Smooth muscle cell (in vitro differentiated cells): ENCODE measurements around the gene MAP1B. TPM values are rescaled to one million over a fixed set of nuclear protein-coding genes. Genes with fewer than 3 reads are reported as not detected.

Experiments used
- DNase-seq: peaks from one replicate; lab custom pipeline; 2025; ENCODE audit not compliant: unreplicated experiment; lab: John Stamatoyannopoulos, UW
- H2AFZ ChIP-seq: fragments of 200-600 bp; sonication (generic); 2 replicates; pipeline ENCODE4 v1.6.0; 2016; ENCODE audit warnings: antibody characterized with exemption, low read depth, mild to moderate bottlenecking
- H3F3A ChIP-seq: fragments of 200-600 bp; sonication (generic); 2 replicates; pipeline ENCODE4 v1.6.0; 2017; ENCODE audit warnings: antibody characterized with exemption, low read depth
- H3K27ac ChIP-seq: fragments of 200-600 bp; sonication (generic); 2 replicates; pipeline ENCODE4 v1.5.1; 2016; ENCODE audit warnings: low read depth, mild to moderate bottlenecking
- H3K27me3 ChIP-seq: fragments of 200-600 bp; sonication (generic); 2 replicates; pipeline ENCODE4 v1.6.1; 2016; ENCODE audit warnings: low read depth, mild to moderate bottlenecking
- H3K36me3 ChIP-seq: fragments of 200-600 bp; sonication (generic); 2 replicates; pipeline ENCODE4 v1.5.1; 2016; ENCODE audit warnings: low read depth
- H3K4me1 ChIP-seq: fragments of 200-600 bp; sonication (generic); 2 replicates; pipeline ENCODE4 v1.5.1; 2016; ENCODE audit warnings: low read depth
- H3K4me2 ChIP-seq: fragments of 200-600 bp; sonication (generic); 2 replicates; pipeline ENCODE4 v1.6.0; 2016; ENCODE audit warnings: mild to moderate bottlenecking
- H3K4me3 ChIP-seq: fragments of 200-600 bp; sonication (generic); 2 replicates; pipeline ENCODE4 v1.5.1; 2016; ENCODE audit warnings: mild to moderate bottlenecking
- H3K79me2 ChIP-seq: fragments of 200-600 bp; sonication (generic); 2 replicates; pipeline ENCODE4 v1.6.0; 2016; ENCODE audit warnings: low read depth, mild to moderate bottlenecking
- H3K9ac ChIP-seq: fragments of 200-600 bp; sonication (generic); 2 replicates; pipeline ENCODE4 v1.6.0; 2016; ENCODE audit warnings: low read depth
- H3K9me3 ChIP-seq: fragments of 200-600 bp; sonication (generic); replicated peaks from 2 replicates; pipeline ENCODE4 v1.5.1; 2016; ENCODE audit warnings: low read depth
- H4K20me1 ChIP-seq: fragments of 200-600 bp; sonication (generic); 2 replicates; pipeline ENCODE4 v1.6.0; 2016; ENCODE audit warnings: low read depth
- CTCF ChIP-seq: fragments of 200-600 bp; sonication (generic); IDR thresholded peaks from 2 replicates; pipeline ENCODE4 v1.5.1; 2017; ENCODE audit warnings: borderline replicate concordance, mild to moderate bottlenecking, antibody characterized with exemption; ENCODE audit not compliant: insufficient read depth, poor library complexity, severe bottlenecking
- WGBS: methylation state at CpG from one replicate; pipeline ENCODE4 v1.1.7; 2016; ENCODE audit warnings: low lambda C conversion rate; 5-methylcytosine and 5-hydroxymethylcytosine counted together
- polyA plus RNA-seq: library from polyadenylated mRNA; unstranded; fragments of >200 nt; fragmentation: Nextera tagmentation; extraction: Ambion mirVana; gene quantifications from 2 replicates; pipeline ENCODE4 v1.2.1, GENCODE V29; 2016
- total RNA-seq: library from RNA; depleted of rRNA; stranded (reverse); fragments of >200 nt; gene quantifications from 2 replicates; pipeline ENCODE4 v1.2.3, GENCODE V29; 2014

The MAP1B gene
- total and polyA plus RNA-seq, 2 experiments from 2014 or later, result 111 to 143 TPM

GRCh38 chr5:72092074-72092473 is 15.2 kb upstream of the MAP1B start:
- 93% methylated on average over 1 of the region's 1 CpG for WGBS
- H3K27ac ChIP-seq, result no peak overlapping the region

GRCh38 chr5:72093217-72093616 is 14.1 kb upstream of the MAP1B start:
- Histone ChIP-seq H3K27me3 (no peaks in the 10 kb centered on the region), H3K4me3 (no peak overlapping the region), H2AFZ (no peak overlapping the region), H3F3A (no peaks in the 10 kb centered on the region), H3K9ac (no peak overlapping the region), H3K9me3 (no peaks in the 10 kb centered on the region), H3K4me2 (no peak overlapping the region), H4K20me1 (no peaks in the 10 kb centered on the region), H3K79me2 (no peaks in the 10 kb centered on the region), H3K36me3 (no peaks in the 10 kb centered on the region), H3K4me1 (no peaks in the 10 kb centered on the region), H3K27ac (no peak overlapping the region)
- no peak for DNase-seq
- TF ChIP-seq CTCF, result no peak

More at GRCh38 chr5:72092074-72092473, 15.2 kb upstream of the MAP1B start:
- no peaks in the 10 kb centered on the region for H3F3A ChIP-seq
- TF ChIP-seq CTCF, result no peak
- H4K20me1 ChIP-seq, result no peaks in the 10 kb centered on the region
- H3K9ac ChIP-seq, result no peak overlapping the region
- H3K79me2 ChIP-seq, result no peaks in the 10 kb centered on the region
- DNase-seq, result no peak
- H2AFZ ChIP-seq, result no peak overlapping the region
- H3K27me3 ChIP-seq, result no peaks in the 10 kb centered on the region
- no peaks in the 10 kb centered on the region for H3K36me3 ChIP-seq
- H3K4me1 ChIP-seq, result no peaks in the 10 kb centered on the region
- no peak overlapping the region for H3K4me3 ChIP-seq
- no peaks in the 10 kb centered on the region for H3K9me3 ChIP-seq
- H3K4me2 ChIP-seq, result no peak overlapping the region

GRCh38 chr5:72093824-72094223 is 13.5 kb upstream of the MAP1B start:
- TF ChIP-seq CTCF, result no peak
- Histone ChIP-seq H3K79me2 (no peaks in the 10 kb centered on the region), H3K36me3 (no peaks in the 10 kb centered on the region), H3F3A (no peaks in the 10 kb centered on the region), H4K20me1 (no peaks in the 10 kb centered on the region), H3K27me3 (no peaks in the 10 kb centered on the region), H3K9me3 (no peaks in the 10 kb centered on the region), H3K9ac (no peak overlapping the region), H3K4me2 (no peak overlapping the region), H3K27ac (no peak overlapping the region), H3K4me1 (no peaks in the 10 kb centered on the region), H2AFZ (no peak overlapping the region), H3K4me3 (no peak overlapping the region)
- 81% methylated on average over 3 of the region's 3 CpGs for WGBS
- DNase-seq, result no peak

GRCh38 chr5:72096602-72097188 is 10.6 kb upstream of the MAP1B start:
- H3K4me3 ChIP-seq, result no peak overlapping the region
- no peaks in the 10 kb centered on the region for H3F3A ChIP-seq
- no peak overlapping the region for H2AFZ ChIP-seq
- no peak overlapping the region for H3K27ac ChIP-seq
- 77% methylated on average over 6 of the region's 6 CpGs for WGBS
- H4K20me1 ChIP-seq, result no peaks in the 10 kb centered on the region
- no peaks in the 10 kb centered on the region for H3K27me3 ChIP-seq
- H3K4me1 ChIP-seq, result no peaks in the 10 kb centered on the region
- no peak overlapping the region for H3K4me2 ChIP-seq
- H3K36me3 ChIP-seq, result no peaks in the 10 kb centered on the region
- no peak for DNase-seq
- H3K9ac ChIP-seq, result no peak overlapping the region
- no peaks in the 10 kb centered on the region for H3K79me2 ChIP-seq
- no peaks in the 10 kb centered on the region for H3K9me3 ChIP-seq
- TF ChIP-seq CTCF, result no peak
